ENCODE measurements around the gene CHRNE.

The CHRNE gene

GRCh38 chr17:4893272-4893671 is 9.6 kb downstream of the CHRNE start:
- TF ChIP-seq CTCF (conservative IDR thresholded peaks at IDR 0.05; ENCODE audit: low read depth, low read length): no peak
- no peak for DNase-seq (ENCODE audit: low read depth)
- no peak overlapping the region for H3K4me3 ChIP-seq (ENCODE audit: low read length)

- no peak for DNase-seq (ENCODE audit: low read depth)
- no peak overlapping the region for H3K4me3 ChIP-seq (ENCODE audit: low read length)
- TF ChIP-seq CTCF (conservative IDR thresholded peaks at IDR 0.05; ENCODE audit: low read depth, low read length): no peak
Observed at GRCh38 chr17:4892499-4893221, 10.2 kb downstream of the CHRNE start.

- DNase-seq (ENCODE audit: low read depth): no peak
- H3K4me3 ChIP-seq (ENCODE audit: low read length): no peak overlapping the region
- TF ChIP-seq CTCF (conservative IDR thresholded peaks at IDR 0.05; ENCODE audit: low read depth, low read length): no peak
Observed at GRCh38 chr17:4891411-4892410, 11.2 kb downstream of the CHRNE start.

GRCh38 chr17:4887581-4887980 is 15.3 kb downstream of the CHRNE start:
- TF ChIP-seq CTCF (conservative IDR thresholded peaks at IDR 0.05; ENCODE audit: low read depth, low read length): no peak
- no peak overlapping the region for H3K4me3 ChIP-seq (ENCODE audit: low read length)
- DNase-seq (ENCODE audit: low read depth): no peak

- no peak for DNase-seq (ENCODE audit: low read depth)
Observed at GRCh38 chr17:4886830-4887229, 16.1 kb downstream of the CHRNE start.

GRCh38 chr17:4884489-4884888 is 18.4 kb downstream of the CHRNE start:
- TF ChIP-seq CTCF (conservative IDR thresholded peaks at IDR 0.05; ENCODE audit: low read depth, low read length): no peak
- no peak overlapping the region for H3K4me3 ChIP-seq (ENCODE audit: low read length)
- DNase-seq (ENCODE audit: low read depth): no peak

More at GRCh38 chr17:4886830-4887229, 16.1 kb downstream of the CHRNE start:
- H3K4me3 ChIP-seq (ENCODE audit: low read length): no peak overlapping the region
- no peak for TF ChIP-seq CTCF (conservative IDR thresholded peaks at IDR 0.05; ENCODE audit: low read depth, low read length)
